ENCODE measurements around the gene CCDC167. TPM values are rescaled to one million over a fixed set of nuclear protein-coding genes. Genes with fewer than 3 reads are reported as not detected.

CCDC167 gene
- polyA plus RNA-seq, 1 donor from 2014 or later = 207 TPM

DNA sequence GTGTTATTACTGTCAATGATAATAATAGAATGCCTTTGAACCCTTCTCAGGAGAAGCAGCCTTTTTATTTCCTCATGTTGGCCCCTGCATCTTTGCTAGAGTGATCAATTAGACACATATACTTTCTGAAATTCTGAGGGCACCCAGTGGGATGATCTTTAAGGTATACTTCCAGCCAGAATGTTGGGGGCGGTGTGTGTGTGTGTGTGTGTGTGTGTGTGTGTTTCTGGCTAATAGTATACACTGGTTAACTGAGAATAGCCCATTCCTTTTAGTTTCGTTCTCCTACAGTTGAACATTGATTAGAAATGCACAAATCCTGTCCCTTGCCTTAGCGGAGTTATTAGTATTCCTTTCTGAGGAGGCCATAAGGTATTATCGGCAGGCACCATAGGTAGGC lies 41.7 kb upstream of the CCDC167 start:
- Histone ChIP-seq H3K36me3 (ENCODE audit: insufficient read depth, low read length) (no peaks in the 10 kb centered on the region), H2AFZ (ENCODE audit: low read depth, low read length) (no peak overlapping the region)

DNA sequence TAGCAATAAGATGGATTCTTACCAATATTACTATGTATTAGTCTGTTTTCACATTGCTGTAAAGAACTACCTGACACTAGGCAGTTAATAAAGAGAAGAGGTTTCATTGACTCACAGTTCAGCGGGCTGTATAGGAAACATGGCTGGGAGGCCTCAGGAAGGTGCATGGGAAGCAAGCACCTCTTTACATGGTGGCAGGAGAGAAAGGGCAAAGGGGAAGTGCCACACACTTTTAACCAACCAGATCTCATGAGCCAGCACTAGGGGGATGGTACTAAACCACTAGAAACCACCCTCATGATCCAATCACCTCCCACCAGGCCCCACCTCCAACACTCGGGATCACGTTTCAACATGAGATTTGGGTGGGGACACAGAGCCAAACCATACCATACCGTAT lies 40.7 kb upstream of the CCDC167 start:
- TF ChIP-seq RAD21 (conservative IDR thresholded peaks at IDR 0.05) = no peak
- TF ChIP-seq POLR2AphosphoS5 (IDR thresholded peaks at IDR 0.05) = no peak
- TF ChIP-seq MXI1 (conservative IDR thresholded peaks at IDR 0.05; ENCODE audit: poor library complexity, severe bottlenecking) = no peak
- TF ChIP-seq, protein P1, sequence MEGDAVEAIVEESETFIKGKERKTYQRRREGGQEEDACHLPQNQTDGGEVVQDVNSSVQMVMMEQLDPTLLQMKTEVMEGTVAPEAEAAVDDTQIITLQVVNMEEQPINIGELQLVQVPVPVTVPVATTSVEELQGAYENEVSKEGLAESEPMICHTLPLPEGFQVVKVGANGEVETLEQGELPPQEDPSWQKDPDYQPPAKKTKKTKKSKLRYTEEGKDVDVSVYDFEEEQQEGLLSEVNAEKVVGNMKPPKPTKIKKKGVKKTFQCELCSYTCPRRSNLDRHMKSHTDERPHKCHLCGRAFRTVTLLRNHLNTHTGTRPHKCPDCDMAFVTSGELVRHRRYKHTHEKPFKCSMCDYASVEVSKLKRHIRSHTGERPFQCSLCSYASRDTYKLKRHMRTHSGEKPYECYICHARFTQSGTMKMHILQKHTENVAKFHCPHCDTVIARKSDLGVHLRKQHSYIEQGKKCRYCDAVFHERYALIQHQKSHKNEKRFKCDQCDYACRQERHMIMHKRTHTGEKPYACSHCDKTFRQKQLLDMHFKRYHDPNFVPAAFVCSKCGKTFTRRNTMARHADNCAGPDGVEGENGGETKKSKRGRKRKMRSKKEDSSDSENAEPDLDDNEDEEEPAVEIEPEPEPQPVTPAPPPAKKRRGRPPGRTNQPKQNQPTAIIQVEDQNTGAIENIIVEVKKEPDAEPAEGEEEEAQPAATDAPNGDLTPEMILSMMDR (IDR thresholded peaks at IDR 0.05; ENCODE audit: poor library complexity, severe bottlenecking) = no peak
- no peak for TF ChIP-seq EZH2 (IDR thresholded peaks at IDR 0.05; ENCODE audit: borderline replicate concordance, insufficient read depth, low read length, poor library complexity, severe bottlenecking)
- no peak for TF ChIP-seq SMC3 (conservative IDR thresholded peaks at IDR 0.05; ENCODE audit: poor library complexity)
- TF ChIP-seq TAF1 (IDR thresholded peaks at IDR 0.05; ENCODE audit: low read depth) = no peak
- no peak for TF ChIP-seq EP300 (conservative IDR thresholded peaks at IDR 0.05; ENCODE audit: poor library complexity, severe bottlenecking)
- TF ChIP-seq, protein P2, sequence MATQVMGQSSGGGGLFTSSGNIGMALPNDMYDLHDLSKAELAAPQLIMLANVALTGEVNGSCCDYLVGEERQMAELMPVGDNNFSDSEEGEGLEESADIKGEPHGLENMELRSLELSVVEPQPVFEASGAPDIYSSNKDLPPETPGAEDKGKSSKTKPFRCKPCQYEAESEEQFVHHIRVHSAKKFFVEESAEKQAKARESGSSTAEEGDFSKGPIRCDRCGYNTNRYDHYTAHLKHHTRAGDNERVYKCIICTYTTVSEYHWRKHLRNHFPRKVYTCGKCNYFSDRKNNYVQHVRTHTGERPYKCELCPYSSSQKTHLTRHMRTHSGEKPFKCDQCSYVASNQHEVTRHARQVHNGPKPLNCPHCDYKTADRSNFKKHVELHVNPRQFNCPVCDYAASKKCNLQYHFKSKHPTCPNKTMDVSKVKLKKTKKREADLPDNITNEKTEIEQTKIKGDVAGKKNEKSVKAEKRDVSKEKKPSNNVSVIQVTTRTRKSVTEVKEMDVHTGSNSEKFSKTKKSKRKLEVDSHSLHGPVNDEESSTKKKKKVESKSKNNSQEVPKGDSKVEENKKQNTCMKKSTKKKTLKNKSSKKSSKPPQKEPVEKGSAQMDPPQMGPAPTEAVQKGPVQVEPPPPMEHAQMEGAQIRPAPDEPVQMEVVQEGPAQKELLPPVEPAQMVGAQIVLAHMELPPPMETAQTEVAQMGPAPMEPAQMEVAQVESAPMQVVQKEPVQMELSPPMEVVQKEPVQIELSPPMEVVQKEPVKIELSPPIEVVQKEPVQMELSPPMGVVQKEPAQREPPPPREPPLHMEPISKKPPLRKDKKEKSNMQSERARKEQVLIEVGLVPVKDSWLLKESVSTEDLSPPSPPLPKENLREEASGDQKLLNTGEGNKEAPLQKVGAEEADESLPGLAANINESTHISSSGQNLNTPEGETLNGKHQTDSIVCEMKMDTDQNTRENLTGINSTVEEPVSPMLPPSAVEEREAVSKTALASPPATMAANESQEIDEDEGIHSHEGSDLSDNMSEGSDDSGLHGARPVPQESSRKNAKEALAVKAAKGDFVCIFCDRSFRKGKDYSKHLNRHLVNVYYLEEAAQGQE (IDR thresholded peaks at IDR 0.05; ENCODE audit: borderline replicate concordance) = no peak
- Histone ChIP-seq H3K79me2 (replicated peaks; ENCODE audit: insufficient read depth, low read length) (no peaks in the 10 kb centered on the region), H3K4me2 (ENCODE audit: low read length) (no peak overlapping the region), H3K9ac (ENCODE audit: low read length) (no peak overlapping the region), H2AFZ (ENCODE audit: low read depth, low read length) (no peak overlapping the region), H3K9me2 (ENCODE audit: insufficient read depth, low read length) (no peaks in the 10 kb centered on the region), H3K4me3 (ENCODE audit: low read length) (no peak overlapping the region), H3K27me3 (ENCODE audit: insufficient read depth, low read depth, low read length) (peaks cover 19% of the 10 kb centered on the region), H4K20me1 (ENCODE audit: insufficient read depth) (no peaks in the 10 kb centered on the region), H3K27ac (ENCODE audit: low read length) (no peak overlapping the region), H3F3A (ENCODE audit: insufficient read depth, low read length, poor library complexity, severe bottlenecking) (peaks cover 4% of the 10 kb centered on the region), H3K36me3 (ENCODE audit: insufficient read depth, low read length) (no peaks in the 10 kb centered on the region), H3K9me3 (ENCODE audit: low read length) (no peaks in the 10 kb centered on the region)

More for the DNA sequence above, 41.7 kb upstream of the CCDC167 start:
- Histone ChIP-seq H3K79me2 (replicated peaks; ENCODE audit: insufficient read depth, low read length) (no peaks in the 10 kb centered on the region), H3K9me3 (ENCODE audit: low read length) (no peaks in the 10 kb centered on the region), H3K27me3 (ENCODE audit: insufficient read depth, low read depth, low read length) (peaks cover 12% of the 10 kb centered on the region), H3K4me2 (ENCODE audit: low read length) (no peak overlapping the region), H3F3A (ENCODE audit: insufficient read depth, low read length, poor library complexity, severe bottlenecking) (no peaks in the 10 kb centered on the region), H4K20me1 (ENCODE audit: insufficient read depth) (no peaks in the 10 kb centered on the region), H3K27ac (ENCODE audit: low read length) (no peak overlapping the region), H3K4me3 (ENCODE audit: low read length) (no peak overlapping the region), H3K9ac (ENCODE audit: low read length) (no peak overlapping the region), H3K9me2 (ENCODE audit: insufficient read depth, low read length) (no peaks in the 10 kb centered on the region)
- TF ChIP-seq POLR2AphosphoS5 (IDR thresholded peaks at IDR 0.05) (no peak), TAF1 (IDR thresholded peaks at IDR 0.05; ENCODE audit: low read depth) (no peak), SMC3 (conservative IDR thresholded peaks at IDR 0.05; ENCODE audit: poor library complexity) (no peak), EZH2 (IDR thresholded peaks at IDR 0.05; ENCODE audit: borderline replicate concordance, insufficient read depth, low read length, poor library complexity, severe bottlenecking) (no peak), MXI1 (conservative IDR thresholded peaks at IDR 0.05; ENCODE audit: poor library complexity, severe bottlenecking) (no peak), RAD21 (conservative IDR thresholded peaks at IDR 0.05) (no peak)
- TF ChIP-seq, protein P1 (IDR thresholded peaks at IDR 0.05; ENCODE audit: poor library complexity, severe bottlenecking) = no peak
- TF ChIP-seq, protein P2 (IDR thresholded peaks at IDR 0.05; ENCODE audit: borderline replicate concordance) = no peak

Measured in neural cell (in vitro differentiated cells).